ENCODE results near the gene COL8A1.

- no peak for TF ChIP-seq BHLHE40 (IDR thresholded peaks at IDR 0.05; ENCODE audit: borderline replicate concordance)
- TF ChIP-seq ZNF384 (IDR thresholded peaks at IDR 0.05) = no peak
- TF ChIP-seq FOXM1 (IDR thresholded peaks at IDR 0.05; ENCODE audit: borderline replicate concordance) = no peak
- TF ChIP-seq SP1 (IDR thresholded peaks at IDR 0.05) = no peak
- no peak for TF ChIP-seq SUZ12 (IDR thresholded peaks at IDR 0.05)
Measured at GRCh38 chr3:99644017-99644416, 5.6 kb downstream of the COL8A1 start.
